HepG2 (cell line): ENCODE measurements around the gene GRB7. TPM values are rescaled to one million over a fixed set of nuclear protein-coding genes. Genes with fewer than 3 reads are reported as not detected.
A peak's percentile ranks its signal among the peaks of the same experiment; 100 is the strongest.

Experiments
- HMG20B ChIP-seq: conservative IDR thresholded peaks from 2 replicates; pipeline ENCODE4 v1.6.1; 2016; ENCODE audit warnings: missing genetic modification reagents, missing compliant biosample characterization
- HMGXB4 ChIP-seq, 2 experiments: sonication (generic) in 1 of 2; formaldehyde crosslinking in 1 of 2; IDR thresholded peaks; 2 replicates each; pipeline versions ENCODE4 v1.4.0 to v1.6.1; 2018 to 2020; ENCODE audit warnings: missing genetic modification reagents in 2 of 2, borderline replicate concordance in 1 of 2, low read depth in 1 of 2, mild to moderate bottlenecking in 1 of 2, missing biosample characterization in 1 of 2
- PBX3 ChIP-seq: sonication (generic); formaldehyde crosslinking; IDR thresholded peaks from 2 replicates; pipeline ENCODE4 v1.8.1; 2023; ENCODE audit warnings: missing genetic modification reagents, inconsistent platforms, borderline replicate concordance
- RELA ChIP-seq: sonication (generic); formaldehyde crosslinking; IDR thresholded peaks from 2 replicates; pipeline ENCODE4 v1.4.0; 2020; ENCODE audit warnings: missing genetic modification reagents
- SAFB2 ChIP-seq: sonication (generic); formaldehyde crosslinking; IDR thresholded peaks from 2 replicates; pipeline ENCODE4 v1.5.1; 2020; ENCODE audit warnings: missing genetic modification reagents, low read depth, mild to moderate bottlenecking, borderline replicate concordance
- SOX13 ChIP-seq, 3 experiments: fragments of 450-650 bp in 1 of 3; sonication (generic) in 1 of 3; formaldehyde crosslinking in 1 of 3; IDR thresholded peaks in 2 of 3; conservative IDR thresholded peaks in 1 of 3; 2 replicates each; pipeline versions ENCODE4 v1.5.0 to v1.6.1; 2016 to 2020; ENCODE audit warnings: antibody characterized with exemption in 1 of 3, mild to moderate bottlenecking in 1 of 3, missing compliant biosample characterization in 1 of 3, missing genetic modification reagents in 1 of 3, moderate library complexity in 1 of 3
- SP1 ChIP-seq, 2 experiments: fragments of 450-650 bp in 1 of 2; sonication (generic) in 1 of 2; formaldehyde crosslinking in 1 of 2; IDR thresholded peaks; 2 replicates each; pipeline versions ENCODE4 v1.4.0 to v1.6.1; 2016 to 2020; ENCODE audit warnings: missing genetic modification reagents in 1 of 2
- STAG1 ChIP-seq: sonication (generic); formaldehyde crosslinking; IDR thresholded peaks from 2 replicates; pipeline ENCODE4 v1.4.0; 2020; ENCODE audit warnings: missing genetic modification reagents
- ZFP41 ChIP-seq: sonication (generic); formaldehyde crosslinking; IDR thresholded peaks from 2 replicates; pipeline ENCODE4 v1.4.0; 2020; ENCODE audit warnings: mild to moderate bottlenecking, missing genetic modification reagents, borderline replicate concordance
- ZNF510 ChIP-seq: sonication (generic); formaldehyde crosslinking; IDR thresholded peaks from 2 replicates; pipeline ENCODE4 v1.4.0; 2020; ENCODE audit warnings: low read depth, mild to moderate bottlenecking, missing genetic modification reagents
- ZNF772 ChIP-seq: sonication (generic); formaldehyde crosslinking; IDR thresholded peaks from 2 replicates; pipeline ENCODE4 v1.5.0; 2020; ENCODE audit warnings: mild to moderate bottlenecking, missing genetic modification reagents
- polyA plus RNA-seq, 8 experiments: library from polyadenylated mRNA; depleted of rRNA in 3 of 8; stranded (reverse) in 7 of 8; unstranded in 1 of 8; fragments of >200 nt; fragmentation: Illumina TruSeq in 4 of 8; extraction: Trizol in 4 of 8; gene quantifications; 2 replicates each; pipeline versions ENCODE4 v1.2.1 to v1.2.3, GENCODE V29; 2011 to 2016; ENCODE audit warnings: low read depth in 4 of 8, missing spikeins in 1 of 8, mixed read lengths in 1 of 8; ENCODE audit not compliant: insufficient read depth in 1 of 8
- total RNA-seq, 5 experiments: library from RNA; depleted of rRNA; stranded (reverse); fragments of >200 nt; fragmentation: Illumina TruSeq; extraction: Trizol; gene quantifications; 2 replicates each; pipeline ENCODE4 v1.2.3, GENCODE V29; 2016; ENCODE audit warnings: low read depth in 1 of 5
- TF ChIP-seq, protein P1 (sequence below): sonication (generic); formaldehyde crosslinking; IDR thresholded peaks from 2 replicates; pipeline ENCODE4 v1.8.0; 2022; ENCODE audit warnings: mild to moderate bottlenecking, missing genetic modification reagents; ENCODE audit not compliant: insufficient replicate concordance
- TF ChIP-seq, protein P2 (sequence below): sonication (generic); formaldehyde crosslinking; conservative IDR thresholded peaks from 2 replicates; pipeline ENCODE4 v1.8.0; 2022; ENCODE audit warnings: low read depth, missing genetic modification reagents
- TF ChIP-seq, protein P3 (sequence below): IDR thresholded peaks from 2 replicates; pipeline ENCODE4 v1.6.1; 2012; ENCODE audit warnings: inconsistent platforms
- TF ChIP-seq, protein P4 (sequence below): sonication (generic); formaldehyde crosslinking; IDR thresholded peaks from 2 replicates; pipeline ENCODE4 v1.5.1; 2020; ENCODE audit warnings: mild to moderate bottlenecking, missing genetic modification reagents, moderate library complexity

GRB7 gene
- total and polyA plus RNA-seq, 2 of the 13 experiments (the other 11 are each of a cell fraction or from before 2014, with no cell fraction given), result 60.2 to 77.7 TPM

DNA sequence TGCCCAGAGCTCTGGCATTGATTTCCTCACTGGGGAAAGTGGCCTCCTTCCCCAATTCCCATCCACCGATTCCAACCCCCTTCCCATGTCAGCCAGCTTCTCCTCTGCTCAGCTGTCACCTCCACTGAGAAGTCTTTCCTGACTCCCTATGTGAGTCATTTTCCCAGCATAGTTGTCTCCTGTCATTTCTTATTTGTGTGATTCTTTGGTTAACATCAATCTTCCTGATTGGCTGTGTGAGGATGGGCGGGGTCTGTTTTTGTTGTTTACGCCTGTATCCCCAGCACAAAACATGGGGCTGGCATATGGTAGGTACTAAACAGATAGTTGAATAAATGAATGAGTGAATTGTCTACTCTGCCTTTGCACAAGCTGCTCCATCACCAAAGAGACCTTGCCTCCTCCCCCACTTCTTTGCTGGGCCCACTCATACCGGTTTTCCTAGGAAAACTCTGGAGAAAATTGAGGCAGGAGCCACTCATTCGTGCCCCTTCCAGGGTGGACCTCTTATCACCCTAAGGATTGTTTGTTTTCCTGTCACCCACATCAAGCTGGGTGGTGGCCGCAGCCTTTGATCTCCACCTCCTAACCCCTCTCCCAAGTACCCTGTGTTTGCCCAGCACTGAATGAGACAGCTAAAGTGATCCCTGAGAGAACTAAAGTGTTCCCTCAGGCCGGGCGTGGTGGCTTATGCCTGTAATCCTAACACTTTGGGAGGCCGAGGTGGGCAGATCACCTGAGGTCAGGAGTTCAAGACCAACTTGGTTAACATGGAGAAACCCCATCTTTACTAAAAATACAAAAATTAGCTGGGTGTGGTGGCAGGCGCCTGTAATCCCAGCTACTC, 1.2 kb upstream of the GRB7 start (continued):
- TF ChIP-seq, protein P1, sequence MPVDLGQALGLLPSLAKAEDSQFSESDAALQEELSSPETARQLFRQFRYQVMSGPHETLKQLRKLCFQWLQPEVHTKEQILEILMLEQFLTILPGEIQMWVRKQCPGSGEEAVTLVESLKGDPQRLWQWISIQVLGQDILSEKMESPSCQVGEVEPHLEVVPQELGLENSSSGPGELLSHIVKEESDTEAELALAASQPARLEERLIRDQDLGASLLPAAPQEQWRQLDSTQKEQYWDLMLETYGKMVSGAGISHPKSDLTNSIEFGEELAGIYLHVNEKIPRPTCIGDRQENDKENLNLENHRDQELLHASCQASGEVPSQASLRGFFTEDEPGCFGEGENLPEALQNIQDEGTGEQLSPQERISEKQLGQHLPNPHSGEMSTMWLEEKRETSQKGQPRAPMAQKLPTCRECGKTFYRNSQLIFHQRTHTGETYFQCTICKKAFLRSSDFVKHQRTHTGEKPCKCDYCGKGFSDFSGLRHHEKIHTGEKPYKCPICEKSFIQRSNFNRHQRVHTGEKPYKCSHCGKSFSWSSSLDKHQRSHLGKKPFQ (CRISPR knock-in tag), result no peak
- no peak for TF ChIP-seq SAFB2
- no peak for TF ChIP-seq SP1 (IDR thresholded peaks at IDR 0.05)
- TF ChIP-seq SP1 (CRISPR knock-in tag; IDR thresholded peaks at IDR 0.05), result no peak; the same call in 1 of the 2 replicates
- TF ChIP-seq HMG20B (CRISPR knock-in tag), result peak; percentile 98
- no peak; the same call in 1 of the 2 replicates for TF ChIP-seq ZFP41 (CRISPR knock-in tag)
- TF ChIP-seq PBX3, result no peak
- no peak for TF ChIP-seq RELA (CRISPR knock-in tag)
- TF ChIP-seq ZNF510, result no peak
- TF ChIP-seq SOX13 (IDR thresholded peaks at IDR 0.05), result no peak
- peak in 1 of 2 experiments; percentile 75; a peak in 2 of 4 replicates for TF ChIP-seq SOX13 (CRISPR knock-in tag; conservative IDR thresholded peaks at IDR 0.05 in 1 of 2, IDR thresholded peaks at IDR 0.05 in 1 of 2)
- TF ChIP-seq, protein P2, sequence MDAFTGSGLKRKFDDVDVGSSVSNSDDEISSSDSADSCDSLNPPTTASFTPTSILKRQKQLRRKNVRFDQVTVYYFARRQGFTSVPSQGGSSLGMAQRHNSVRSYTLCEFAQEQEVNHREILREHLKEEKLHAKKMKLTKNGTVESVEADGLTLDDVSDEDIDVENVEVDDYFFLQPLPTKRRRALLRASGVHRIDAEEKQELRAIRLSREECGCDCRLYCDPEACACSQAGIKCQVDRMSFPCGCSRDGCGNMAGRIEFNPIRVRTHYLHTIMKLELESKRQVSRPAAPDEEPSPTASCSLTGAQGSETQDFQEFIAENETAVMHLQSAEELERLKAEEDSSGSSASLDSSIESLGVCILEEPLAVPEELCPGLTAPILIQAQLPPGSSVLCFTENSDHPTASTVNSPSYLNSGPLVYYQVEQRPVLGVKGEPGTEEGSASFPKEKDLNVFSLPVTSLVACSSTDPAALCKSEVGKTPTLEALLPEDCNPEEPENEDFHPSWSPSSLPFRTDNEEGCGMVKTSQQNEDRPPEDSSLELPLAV (CRISPR knock-in tag), result no peak
- no peak for TF ChIP-seq STAG1
- TF ChIP-seq ZNF772 (CRISPR knock-in tag), result no peak
- TF ChIP-seq HMGXB4 (CRISPR knock-in tag; IDR thresholded peaks at IDR 0.05; ENCODE audit: borderline replicate concordance in 1 of 2, low read depth in 1 of 2), result no peak; a peak in 2 of 4 replicates
- TF ChIP-seq, protein P3, sequence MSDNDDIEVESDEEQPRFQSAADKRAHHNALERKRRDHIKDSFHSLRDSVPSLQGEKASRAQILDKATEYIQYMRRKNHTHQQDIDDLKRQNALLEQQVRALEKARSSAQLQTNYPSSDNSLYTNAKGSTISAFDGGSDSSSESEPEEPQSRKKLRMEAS, result peak; percentile 37
- TF ChIP-seq, protein P4, sequence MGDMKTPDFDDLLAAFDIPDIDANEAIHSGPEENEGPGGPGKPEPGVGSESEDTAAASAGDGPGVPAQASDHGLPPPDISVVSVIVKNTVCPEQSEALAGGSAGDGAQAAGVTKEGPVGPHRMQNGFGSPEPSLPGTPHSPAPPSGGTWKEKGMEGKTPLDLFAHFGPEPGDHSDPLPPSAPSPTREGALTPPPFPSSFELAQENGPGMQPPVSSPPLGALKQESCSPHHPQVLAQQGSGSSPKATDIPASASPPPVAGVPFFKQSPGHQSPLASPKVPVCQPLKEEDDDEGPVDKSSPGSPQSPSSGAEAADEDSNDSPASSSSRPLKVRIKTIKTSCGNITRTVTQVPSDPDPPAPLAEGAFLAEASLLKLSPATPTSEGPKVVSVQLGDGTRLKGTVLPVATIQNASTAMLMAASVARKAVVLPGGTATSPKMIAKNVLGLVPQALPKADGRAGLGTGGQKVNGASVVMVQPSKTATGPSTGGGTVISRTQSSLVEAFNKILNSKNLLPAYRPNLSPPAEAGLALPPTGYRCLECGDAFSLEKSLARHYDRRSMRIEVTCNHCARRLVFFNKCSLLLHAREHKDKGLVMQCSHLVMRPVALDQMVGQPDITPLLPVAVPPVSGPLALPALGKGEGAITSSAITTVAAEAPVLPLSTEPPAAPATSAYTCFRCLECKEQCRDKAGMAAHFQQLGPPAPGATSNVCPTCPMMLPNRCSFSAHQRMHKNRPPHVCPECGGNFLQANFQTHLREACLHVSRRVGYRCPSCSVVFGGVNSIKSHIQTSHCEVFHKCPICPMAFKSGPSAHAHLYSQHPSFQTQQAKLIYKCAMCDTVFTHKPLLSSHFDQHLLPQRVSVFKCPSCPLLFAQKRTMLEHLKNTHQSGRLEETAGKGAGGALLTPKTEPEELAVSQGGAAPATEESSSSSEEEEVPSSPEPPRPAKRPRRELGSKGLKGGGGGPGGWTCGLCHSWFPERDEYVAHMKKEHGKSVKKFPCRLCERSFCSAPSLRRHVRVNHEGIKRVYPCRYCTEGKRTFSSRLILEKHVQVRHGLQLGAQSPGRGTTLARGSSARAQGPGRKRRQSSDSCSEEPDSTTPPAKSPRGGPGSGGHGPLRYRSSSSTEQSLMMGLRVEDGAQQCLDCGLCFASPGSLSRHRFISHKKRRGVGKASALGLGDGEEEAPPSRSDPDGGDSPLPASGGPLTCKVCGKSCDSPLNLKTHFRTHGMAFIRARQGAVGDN (CRISPR knock-in tag), result no peak
